A549 (cell line): ENCODE data around the gene SPACDR.

ENCODE experiments used
- EP300 ChIP-seq, 2 experiments: fragments of >200 bp; sonication (Bioruptor Twin); formaldehyde crosslinking; IDR thresholded peaks; 2 replicates in 1 of 2; 3 replicates in 1 of 2; pipeline ENCODE4 v1.6.1; 2016 to 2017
- NPAS2 ChIP-seq: fragments of 250-450 bp; sonication (Bioruptor Pico); IDR thresholded peaks from 2 replicates; pipeline ENCODE4 v1.8.0; 2022; ENCODE audit warnings: mild to moderate bottlenecking, moderate library complexity, borderline replicate concordance
- POLR2A ChIP-seq: IDR thresholded peaks from 2 replicates; pipeline ENCODE4 v1.6.1; 2012; ENCODE audit warnings: mild to moderate bottlenecking, low read length
- RAD21 ChIP-seq, 2 experiments: fragments of >200 bp in 1 of 2; sonication (Bioruptor Twin) in 1 of 2; formaldehyde crosslinking in 1 of 2; IDR thresholded peaks in 1 of 2; conservative IDR thresholded peaks in 1 of 2; 2 replicates in 1 of 2; 3 replicates in 1 of 2; pipeline ENCODE4 v1.6.1; 2012 to 2018; ENCODE audit warnings: inconsistent platforms in 1 of 2
- RCOR1 ChIP-seq: fragments of 150-350 bp; IDR thresholded peaks from 2 replicates; pipeline ENCODE4 v1.6.1; 2014; ENCODE audit warnings: antibody characterized with exemption, low read length, low read depth
- RNF2 ChIP-seq: fragments of 200-600 bp; sonication (generic); IDR thresholded peaks from 2 replicates; pipeline ENCODE4 v1.6.1; 2016; ENCODE audit warnings: low read depth, mild to moderate bottlenecking, antibody characterized with exemption, moderate library complexity, borderline replicate concordance
- TF ChIP-seq, protein P1 (sequence below): fragments of >200 bp; sonication (Bioruptor Twin); formaldehyde crosslinking; IDR thresholded peaks from 3 replicates; pipeline ENCODE4 v1.5.1; 2016
- TF ChIP-seq, protein P2 (sequence below): IDR thresholded peaks from 2 replicates; pipeline ENCODE4 v1.6.1; 2012; ENCODE audit warnings: low read depth, borderline replicate concordance

DNA sequence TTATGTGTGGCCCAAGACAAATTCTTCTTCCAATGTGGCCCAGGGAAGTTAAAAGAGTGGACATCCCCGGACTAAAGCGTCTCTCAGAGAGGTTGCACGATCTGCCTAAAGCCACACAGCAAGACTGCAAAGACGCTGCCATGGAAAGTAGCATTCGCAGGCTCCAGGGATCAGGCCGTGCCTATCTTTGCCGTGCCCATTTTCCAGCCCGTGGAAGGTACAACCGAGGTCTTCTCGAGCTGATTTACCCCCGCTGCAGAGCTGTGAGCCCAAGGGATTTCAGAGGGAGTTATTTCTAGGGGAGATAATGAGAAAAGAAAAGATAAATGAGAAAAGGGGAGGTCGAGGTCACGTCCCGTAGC is 18.6 kb upstream of the SPACDR start:
- TF ChIP-seq, protein P1, sequence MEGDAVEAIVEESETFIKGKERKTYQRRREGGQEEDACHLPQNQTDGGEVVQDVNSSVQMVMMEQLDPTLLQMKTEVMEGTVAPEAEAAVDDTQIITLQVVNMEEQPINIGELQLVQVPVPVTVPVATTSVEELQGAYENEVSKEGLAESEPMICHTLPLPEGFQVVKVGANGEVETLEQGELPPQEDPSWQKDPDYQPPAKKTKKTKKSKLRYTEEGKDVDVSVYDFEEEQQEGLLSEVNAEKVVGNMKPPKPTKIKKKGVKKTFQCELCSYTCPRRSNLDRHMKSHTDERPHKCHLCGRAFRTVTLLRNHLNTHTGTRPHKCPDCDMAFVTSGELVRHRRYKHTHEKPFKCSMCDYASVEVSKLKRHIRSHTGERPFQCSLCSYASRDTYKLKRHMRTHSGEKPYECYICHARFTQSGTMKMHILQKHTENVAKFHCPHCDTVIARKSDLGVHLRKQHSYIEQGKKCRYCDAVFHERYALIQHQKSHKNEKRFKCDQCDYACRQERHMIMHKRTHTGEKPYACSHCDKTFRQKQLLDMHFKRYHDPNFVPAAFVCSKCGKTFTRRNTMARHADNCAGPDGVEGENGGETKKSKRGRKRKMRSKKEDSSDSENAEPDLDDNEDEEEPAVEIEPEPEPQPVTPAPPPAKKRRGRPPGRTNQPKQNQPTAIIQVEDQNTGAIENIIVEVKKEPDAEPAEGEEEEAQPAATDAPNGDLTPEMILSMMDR, result no peak
- no peak for TF ChIP-seq RAD21 (conservative IDR thresholded peaks at IDR 0.05 in 1 of 2, IDR thresholded peaks at IDR 0.05 in 1 of 2)
- no peak for TF ChIP-seq EP300 (IDR thresholded peaks at IDR 0.05)
- TF ChIP-seq, protein P2, sequence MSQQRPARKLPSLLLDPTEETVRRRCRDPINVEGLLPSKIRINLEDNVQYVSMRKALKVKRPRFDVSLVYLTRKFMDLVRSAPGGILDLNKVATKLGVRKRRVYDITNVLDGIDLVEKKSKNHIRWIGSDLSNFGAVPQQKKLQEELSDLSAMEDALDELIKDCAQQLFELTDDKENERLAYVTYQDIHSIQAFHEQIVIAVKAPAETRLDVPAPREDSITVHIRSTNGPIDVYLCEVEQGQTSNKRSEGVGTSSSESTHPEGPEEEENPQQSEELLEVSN, result no peak
- no peak for TF ChIP-seq POLR2A
- no peak for TF ChIP-seq NPAS2 (CRISPR knock-in tag)
- TF ChIP-seq RNF2, result no peak
- no peak for TF ChIP-seq RCOR1
